ENCODE data around the gene KIFAP3. TPM values are rescaled to one million over a fixed set of nuclear protein-coding genes. Genes with fewer than 3 reads are reported as not detected.

KIFAP3 gene
- total and polyA plus RNA-seq, 2 of the 8 experiments (the other 6 are each of a cell fraction or from before 2014, with no cell fraction given) = 1.3 to 3.2 TPM

GRCh38 chr1:169882039-169882511 lies 192.4 kb downstream of the KIFAP3 start:
- no peak overlapping the region for H3K4me2 ChIP-seq (ENCODE audit: insufficient read depth in 1 of 2, low read depth in 2 of 2, low read length in 2 of 2)
- TF ChIP-seq TAF1 (IDR thresholded peaks at IDR 0.05; ENCODE audit: low read depth, low read length) (no peak), CHD1 (IDR thresholded peaks at IDR 0.05; ENCODE audit: low read depth, low read length) (no peak), EGR1 (IDR thresholded peaks at IDR 0.05; ENCODE audit: borderline replicate concordance, low read depth, low read length) (no peak), MAX (IDR thresholded peaks at IDR 0.05) (no peak), POU5F1 (IDR thresholded peaks at IDR 0.05; ENCODE audit: low read depth, low read length) (no peak), RAD21 (IDR thresholded peaks at IDR 0.05 in 1 of 2, conservative IDR thresholded peaks at IDR 0.05 in 1 of 2; ENCODE audit: low read depth in 2 of 2, low read length in 2 of 2) (no peak), CBX5 (IDR thresholded peaks at IDR 0.05; ENCODE audit: low read depth, low read length) (no peak), HDAC6 (IDR thresholded peaks at IDR 0.05; ENCODE audit: low read depth, low read length) (no peak), TAF7 (optimal IDR thresholded peaks at IDR 0.05; ENCODE audit: borderline replicate concordance, low read depth, low read length) (no peak), SIN3A (conservative IDR thresholded peaks at IDR 0.05 in 1 of 2, IDR thresholded peaks at IDR 0.05 in 1 of 2; ENCODE audit: low read depth in 1 of 2, low read length in 2 of 2) (no peak)

More at GRCh38 chr1:169882039-169882511, 192.4 kb downstream of the KIFAP3 start:
- no peak overlapping the region for H3K4ac ChIP-seq (replicated peaks; ENCODE audit: insufficient read length, low read depth, low read length)
- H4K91ac ChIP-seq (replicated peaks; ENCODE audit: insufficient read length, low read length) = no peak overlapping the region
- H3K4me1 ChIP-seq (replicated peaks in 1 of 4; ENCODE audit: control insufficient read depth in 3 of 4, insufficient read depth in 4 of 4, low read length in 3 of 4) = no peaks in the 10 kb centered on the region
- no peak overlapping the region for H2BK120ac ChIP-seq (replicated peaks; ENCODE audit: low read depth, low read length)
- H3K14ac ChIP-seq (ENCODE audit: insufficient read length) = no peak overlapping the region
- no peak overlapping the region for H3K27ac ChIP-seq (ENCODE audit: low read depth, low read length)
- ChIA-PET POLR2A (ENCODE audit: partially characterized antibody) (no interaction called here), CTCF (ENCODE audit: partially characterized antibody) (interaction anchor here (0.9 kb wide), 1 partner anchor 119 kb away, joined by 3 read pairs; no protein-coding TSS in a partner anchor)
- H4K5ac ChIP-seq (ENCODE audit: insufficient read length, low read depth, low read length) = no peak overlapping the region
- H3K79me1 ChIP-seq (ENCODE audit: low read depth, low read length) = no peaks in the 10 kb centered on the region
- H3K36me3 ChIP-seq (ENCODE audit: control insufficient read depth in 2 of 4, insufficient read depth in 4 of 4, low read length in 3 of 4) = peaks cover 0 to 13% (median 4%) of the 10 kb centered on the region in 4 experiments; a peak in 3 of 8 replicates
- H3K9me3 ChIP-seq (ENCODE audit: insufficient read depth in 2 of 2, low read depth in 1 of 2, low read length in 1 of 2) = peaks cover 0 to 7% of the 10 kb centered on the region in 2 experiments; a peak in 1 of 4 replicates
- H3K27me3 ChIP-seq (replicated peaks in 1 of 4; ENCODE audit: control insufficient read depth in 3 of 4, extremely low read depth in 1 of 4, insufficient read depth in 3 of 4, low read length in 3 of 4) = no peaks in the 10 kb centered on the region
- H2AK5ac ChIP-seq (ENCODE audit: low read depth, low read length) = no peak overlapping the region
- WGBS, 2 experiments (ENCODE audit: extremely low coverage in 1 of 2, insufficient coverage in 1 of 2, insufficient read length in 1 of 2, insufficient replicate concordance in 2 of 2, low coverage in 1 of 2, low lambda C conversion rate in 2 of 2, missing lambda C conversion rate in 1 of 2) = 96% methylated on average over 10 of the region's 20 CpGs; no CpG with 5 or more reads in 1 of the 2 experiments
- H3K79me2 ChIP-seq (ENCODE audit: control insufficient read depth in 1 of 2, insufficient read depth in 2 of 2, low read length in 2 of 2) = 0 out of 4 replicates have a peak, but pooled peaks cover 0 to 4% of the 10 kb centered on the region in 2 experiments
- H3K9ac ChIP-seq (replicated peaks in 1 of 4; ENCODE audit: extremely low read depth in 1 of 4, low read depth in 3 of 4, low read length in 3 of 4) = no peak overlapping the region
- H3K23me2 ChIP-seq (ENCODE audit: low read depth, low read length) = no peaks in the 10 kb centered on the region; the same call in 1 of the 2 replicates
- no peak overlapping the region for H2BK20ac ChIP-seq (ENCODE audit: low read length)
- H4K8ac ChIP-seq (ENCODE audit: extremely low read depth, insufficient read depth, low read length) = no peak overlapping the region
- no peaks in the 10 kb centered on the region for H4K20me1 ChIP-seq (replicated peaks in 1 of 2; ENCODE audit: control insufficient read depth in 1 of 2, insufficient read depth in 2 of 2, low read length in 2 of 2)
- H2BK12ac ChIP-seq (ENCODE audit: low read depth, low read length) = no peak overlapping the region
- H3K18ac ChIP-seq (ENCODE audit: extremely low read depth, low read length) = no peak overlapping the region
- H3K56ac ChIP-seq (replicated peaks; ENCODE audit: insufficient read length, low read depth, low read length) = no peak overlapping the region
- DNase-seq (ENCODE audit: low read depth in 1 of 2, low spot score in 2 of 2) (no peak), FAIRE-seq (no peak)
- no peak overlapping the region for H3K23ac ChIP-seq (ENCODE audit: insufficient read length)
- no peak overlapping the region for H2AFZ ChIP-seq (ENCODE audit: low read length)
- H3K4me3 ChIP-seq (ENCODE audit: extremely low read depth in 1 of 4, insufficient read depth in 2 of 4, low read depth in 3 of 4, low read length in 4 of 4) = no peak overlapping the region
- H2BK15ac ChIP-seq (ENCODE audit: low read length) = no peak overlapping the region
- H2BK5ac ChIP-seq (ENCODE audit: low read depth, low read length) = no peak overlapping the region

Measured in H1 (cell line).